ENCODE data around the gene CTSE. TPM values are rescaled to one million over a fixed set of nuclear protein-coding genes. Genes with fewer than 3 reads are reported as not detected.

Gene CTSE
- not detected for total RNA-seq

DNA sequence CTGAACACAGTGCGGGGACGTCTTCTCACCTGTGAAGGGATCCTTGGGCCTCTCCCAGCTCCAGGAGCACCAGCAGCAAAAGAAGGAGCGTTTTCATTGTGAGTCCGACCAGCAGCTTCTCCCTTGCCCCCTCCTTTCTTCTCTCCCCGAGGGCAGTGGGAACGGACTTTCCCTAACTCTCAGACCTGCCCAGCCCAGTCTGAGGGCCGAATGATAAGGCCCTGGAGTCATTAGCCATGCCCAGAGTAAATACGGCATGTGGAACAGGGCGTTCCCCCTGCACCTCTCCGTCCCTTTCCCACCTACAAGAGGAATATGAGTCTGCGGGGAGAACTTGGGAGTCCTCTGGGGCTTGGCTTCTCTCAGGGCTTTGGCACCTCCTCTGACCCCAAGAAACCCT, at the start of gene CTSE:
TSS of gene CTSE (minus strand) at position 201 of the 400 bp plus-strand sequence. CDS start at position 97, 104 bp downstream.

DNA sequence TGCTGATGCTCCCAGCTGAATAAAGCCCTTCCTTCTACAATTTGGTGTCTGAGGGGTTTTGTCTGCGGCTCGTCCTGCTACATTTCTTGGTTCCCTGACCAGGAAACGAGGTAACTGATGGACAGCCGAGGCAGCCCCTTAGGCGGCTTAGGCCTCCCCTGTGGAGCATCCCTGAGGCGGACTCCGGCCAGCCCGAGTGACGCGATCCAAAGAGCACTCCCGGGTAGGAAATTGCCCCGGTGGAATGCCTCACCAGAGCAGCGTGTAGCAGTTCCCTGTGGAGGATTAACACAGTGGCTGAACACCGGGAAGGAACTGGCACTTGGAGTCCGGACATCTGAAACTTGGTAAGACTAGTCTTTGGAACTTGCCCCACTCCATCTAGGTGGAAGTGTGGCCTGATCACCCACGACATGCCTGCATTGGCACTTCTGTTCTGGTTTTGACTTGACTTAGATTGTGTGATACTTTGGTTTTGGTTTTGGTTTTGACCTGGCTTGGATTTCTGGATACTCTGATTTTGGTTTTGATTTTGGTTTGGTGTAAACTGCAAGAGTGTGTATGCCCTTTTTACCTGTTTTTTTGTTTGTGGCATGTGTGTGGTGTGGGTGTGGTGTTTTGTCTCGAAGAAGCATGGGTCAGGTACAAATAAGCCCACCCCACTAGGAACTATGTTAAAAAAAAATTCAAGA, 29.4 kb upstream of the CTSE start, which contains the start of gene RHEX:
TSS of gene RHEX (plus strand) at position 255 of the 692 bp plus-strand sequence. CDS start 44,656 bp downstream, outside the sequence.

DNA sequence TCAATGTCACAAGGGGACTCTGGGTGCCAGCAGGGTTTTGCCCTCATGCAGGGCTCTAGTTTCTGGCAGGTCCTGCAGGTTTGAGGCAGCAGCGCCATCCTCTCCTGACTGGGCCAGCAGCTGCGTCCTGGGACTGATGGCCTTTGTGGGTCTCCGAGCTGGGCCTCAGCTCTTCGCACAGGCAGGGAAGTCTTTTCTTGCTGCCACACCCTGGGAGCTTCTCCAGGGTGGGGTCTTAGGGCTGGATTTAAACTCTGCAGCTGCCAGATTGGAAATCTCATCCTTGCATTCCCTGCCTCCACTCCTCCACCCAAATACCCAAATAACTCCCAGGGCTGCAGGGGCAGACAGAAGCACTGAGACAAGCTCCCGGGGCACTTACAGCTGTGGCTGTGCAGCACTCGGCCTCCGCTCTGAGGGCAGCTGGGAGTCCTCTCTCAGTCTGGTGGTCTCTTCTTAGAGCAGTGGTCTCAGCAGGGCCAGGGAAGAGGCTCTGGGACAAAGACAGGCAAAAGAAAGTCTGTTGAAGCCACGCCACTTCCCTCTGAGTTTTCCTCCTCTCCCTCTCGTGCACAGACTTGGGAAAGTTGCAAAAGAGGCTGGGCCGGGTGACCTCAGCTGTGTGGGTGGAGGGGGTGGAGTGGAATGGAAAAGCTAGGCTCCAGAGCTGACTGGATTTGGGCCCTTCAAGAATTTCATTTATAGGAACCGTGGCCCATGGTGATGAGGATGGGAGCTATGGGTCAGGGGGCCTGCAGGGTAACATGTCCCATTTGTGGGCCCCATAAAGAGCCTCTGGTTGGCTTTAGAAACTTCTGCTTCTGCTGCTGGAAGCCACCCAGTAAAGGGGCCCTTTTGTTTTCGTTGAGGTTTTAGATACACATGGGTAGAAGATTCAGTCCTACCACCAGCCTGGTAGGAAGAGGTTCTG, 20.6 kb downstream of the CTSE start, which contains the start of gene RAB7B:
TSS of gene RAB7B (minus strand) at position 525 of the 931 bp plus-strand sequence. CDS start 9,260 bp downstream, outside the sequence.

Other genes with a start within 250 kb of the CTSE start
- gene RAB29, start 248.4 kb downstream of the CTSE start, total RNA-seq: 4.6 TPM
- 11.5 TPM for gene SLC41A1, start 210.7 kb downstream of the CTSE start, total RNA-seq
- gene PM20D1, start 173.8 kb downstream of the CTSE start, total RNA-seq: not detected
- gene SLC26A9, start 80.4 kb downstream of the CTSE start, total RNA-seq: not detected
- gene RAB7B, start 20.5 kb downstream of the CTSE start, total RNA-seq: 0.69 TPM
- gene RHEX, start 29.3 kb upstream of the CTSE start, total RNA-seq: not detected
- gene AVPR1B, start 93.5 kb upstream of the CTSE start, total RNA-seq: 0.23 TPM
- gene FAM72A, start 178.9 kb upstream of the CTSE start, total RNA-seq: 3.0 TPM
- gene SRGAP2, start 179.6 kb upstream of the CTSE start, total RNA-seq: 82.6 TPM

Data from diencephalon (tissue), 1 donor.